ENCODE measurements around the gene SECISBP2L. TPM values are rescaled to one million over a fixed set of nuclear protein-coding genes. Genes with fewer than 3 reads are reported as not detected.

Gene SECISBP2L
- total and polyA plus RNA-seq, 4 experiments from 2014 or later: 9.1 to 72.9 (median 43.3) TPM

DNA sequence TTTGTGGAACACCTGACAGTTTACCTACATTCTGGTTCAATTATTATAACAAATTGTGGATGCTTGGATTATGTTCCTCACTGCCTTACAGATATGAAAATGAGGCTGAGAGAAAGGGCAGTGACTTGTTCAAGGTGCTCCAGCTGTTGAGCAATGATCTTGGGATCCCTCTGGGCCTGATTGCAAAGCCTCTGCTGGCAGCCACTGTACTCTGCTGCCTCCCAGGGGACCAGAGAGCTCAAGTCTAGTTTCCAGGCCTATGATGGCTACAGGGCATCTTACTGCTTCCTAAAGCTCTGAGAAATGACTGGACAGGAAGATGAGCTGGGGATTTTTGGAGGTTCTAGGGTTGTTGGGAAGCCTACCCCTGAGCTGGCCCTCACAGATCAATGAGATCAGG is 80.3 kb downstream of the SECISBP2L start:
- peaks cover 12% of the 10 kb centered on the region for H3K27me3 ChIP-seq (ENCODE audit: insufficient read depth, low read length)
- H3K27ac ChIP-seq (ENCODE audit: low read depth, low read length): no peak overlapping the region
- no peaks in the 10 kb centered on the region for H3K9me3 ChIP-seq (ENCODE audit: control insufficient read depth in 1 of 2, low read length in 2 of 2)
- Mint-ChIP-seq H3K36me3 (no peaks in the 10 kb centered on the region), H3K4me3 (no peak overlapping the region), H3K27me3 (peaks cover 20 to 36% of the 10 kb centered on the region in 2 donors), H3K4me1 (peaks cover 17 to 26% (median 22%) of the 10 kb centered on the region in 4 donors), H3K27ac (no peak overlapping the region), H3K9me3 (peaks cover 0 to 2% (median 0%) of the 10 kb centered on the region in 8 donors)
- intact Hi-C loops (cut with micrococcal nuclease): no loop called here
- ChIA-PET CTCF (ENCODE audit: partially characterized antibody) (interaction anchor here (0.9 to 6.0 kb wide), 2 partner anchors 10 to 88 kb away, joined by 3 to 68 read pairs; no protein-coding TSS in a partner anchor), POLR2A (ENCODE audit: partially characterized antibody) (interaction anchor here (1.6 kb wide), 1 partner anchor 88 kb away, joined by 8 read pairs; the partner anchor contains the start of gene EID1)
- peaks cover 24% of the 10 kb centered on the region for H3K4me1 ChIP-seq (ENCODE audit: insufficient read depth, low read length)
- H3K36me3 ChIP-seq (ENCODE audit: insufficient read depth, low read length): no peaks in the 10 kb centered on the region
- no peak overlapping the region for H3K4me3 ChIP-seq (ENCODE audit: low read length in 2 of 2)
- DNase-seq: no peak

DNA sequence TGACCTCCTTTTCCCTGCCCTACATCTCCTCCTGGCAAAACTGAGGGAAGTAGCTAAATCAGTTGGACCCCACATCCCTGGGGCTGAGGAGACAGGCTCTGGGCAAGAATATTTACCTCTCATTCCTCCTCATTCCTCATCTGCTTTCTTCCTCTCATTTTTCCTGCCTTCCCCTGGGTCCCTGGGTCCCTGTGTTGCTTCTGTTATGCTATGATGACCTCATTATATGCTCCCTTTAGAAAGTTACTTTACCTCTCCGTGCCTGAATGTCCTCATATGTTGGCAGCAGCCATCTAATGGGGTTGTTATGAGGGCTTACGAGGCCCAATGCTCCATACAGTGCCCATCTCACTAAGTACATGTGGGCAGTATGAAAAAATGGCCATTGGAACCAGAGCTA is 81.3 kb downstream of the SECISBP2L start:
- peaks cover 17 to 26% (median 22%) of the 10 kb centered on the region in 4 donors for H3K4me1 Mint-ChIP-seq
- ChIA-PET CTCF (ENCODE audit: partially characterized antibody) (interaction anchor here (1.3 to 6.0 kb wide), 2 partner anchors 10 to 11 kb away, joined by 3 to 68 read pairs; no protein-coding TSS in a partner anchor), POLR2A (ENCODE audit: partially characterized antibody) (interaction anchor here (1.6 to 1.7 kb wide), 2 partner anchors 11 to 87 kb away, joined by 5 to 8 read pairs; partner anchors contain the start of gene EID1)
- H3K4me1 ChIP-seq (ENCODE audit: insufficient read depth, low read length): peaks cover 24% of the 10 kb centered on the region
- H3K27ac Mint-ChIP-seq: no peak overlapping the region
- H3K36me3 ChIP-seq (ENCODE audit: insufficient read depth, low read length): no peaks in the 10 kb centered on the region
- H3K36me3 Mint-ChIP-seq: no peaks in the 10 kb centered on the region
- H3K9me3 Mint-ChIP-seq: peaks cover 0 to 2% (median 0%) of the 10 kb centered on the region in 8 donors
- H3K9me3 ChIP-seq (ENCODE audit: control insufficient read depth in 1 of 2, low read length in 2 of 2): no peaks in the 10 kb centered on the region
- peak overlapping the region in 5 of 8 donors; percentile 7 to 86 (median 26) for H3K4me3 Mint-ChIP-seq
- no peak overlapping the region for H3K4me3 ChIP-seq (ENCODE audit: low read length in 2 of 2)
- peaks cover 22 to 36% of the 10 kb centered on the region in 2 donors for H3K27me3 Mint-ChIP-seq
- H3K27ac ChIP-seq (ENCODE audit: low read depth, low read length): no peak overlapping the region
- H3K27me3 ChIP-seq (ENCODE audit: insufficient read depth, low read length): peaks cover 12% of the 10 kb centered on the region
- intact Hi-C loops (cut with micrococcal nuclease): no loop called here
- DNase-seq: no peak

DNA sequence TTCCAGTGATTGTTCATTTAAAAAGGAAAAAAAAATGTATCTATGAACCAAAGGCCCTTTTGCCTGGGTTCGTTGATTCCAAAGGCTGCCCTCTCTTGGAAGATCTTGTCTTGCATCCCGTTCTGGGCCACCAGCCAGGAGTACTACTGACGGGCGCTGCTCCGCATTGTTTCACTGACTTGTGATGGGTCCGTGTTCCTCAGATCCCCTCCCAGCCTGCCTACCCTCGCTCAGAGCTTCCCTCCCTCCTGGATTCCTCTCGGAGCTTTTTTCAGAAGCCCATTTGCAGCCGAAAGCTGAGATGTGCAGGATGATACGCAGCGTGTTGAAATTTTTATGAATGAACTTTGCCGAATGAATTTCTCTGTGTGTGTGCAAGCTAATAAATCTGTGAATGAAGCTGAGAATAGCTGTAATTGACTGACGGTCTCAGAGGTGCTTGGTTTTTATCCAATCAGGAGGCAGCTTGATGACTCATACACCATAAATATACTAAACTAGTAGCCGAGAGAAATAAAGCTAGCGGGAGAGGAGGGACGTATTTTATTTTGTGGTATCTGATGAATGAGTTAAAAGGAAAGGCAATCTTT is 82.6 kb downstream of the SECISBP2L start, which contains the start of gene SHC4:
Gene SHC4, minus strand, starts transcription at position 396 of the 590 bp plus-strand sequence. CDS start 904 bp downstream, outside the sequence.
- H3K36me3 Mint-ChIP-seq: no peaks in the 10 kb centered on the region
- H3K36me3 ChIP-seq (ENCODE audit: insufficient read depth, low read length): no peaks in the 10 kb centered on the region
- H3K27me3 Mint-ChIP-seq: peaks cover 22 to 30% of the 10 kb centered on the region in 2 donors
- peak within 1 kb of the TSS in 1 of 7 donors; percentile 19 for H3K27ac Mint-ChIP-seq
- no peaks in the 10 kb centered on the region for H3K9me3 ChIP-seq (ENCODE audit: control insufficient read depth in 1 of 2, low read length in 2 of 2)
- peaks cover 24% of the 10 kb centered on the region for H3K4me1 ChIP-seq (ENCODE audit: insufficient read depth, low read length)
- peaks cover 0 to 2% (median 0%) of the 10 kb centered on the region in 8 donors for H3K9me3 Mint-ChIP-seq
- DNase-seq: peak; percentile 21 to 42 (median 29)
- peak within 1 kb of the TSS; percentile 32 to 52 for H3K4me3 ChIP-seq (ENCODE audit: low read length in 2 of 2)
- peaks cover 12% of the 10 kb centered on the region for H3K27me3 ChIP-seq (ENCODE audit: insufficient read depth, low read length)
- POLR2A ChIA-PET (ENCODE audit: partially characterized antibody): interaction anchor here (1.7 to 1.9 kb wide), 2 partner anchors 12 to 86 kb away, joined by 5 to 6 read pairs; partner anchors contain the start of gene EID1
- peak within 1 kb of the TSS; percentile 78 to 89 (median 82) for H3K4me3 Mint-ChIP-seq
- intact Hi-C loops (cut with micrococcal nuclease): no loop called here
- CTCF ChIA-PET (ENCODE audit: partially characterized antibody): interaction anchor here (1.0 to 6.0 kb wide), 3 partner anchors 9 to 102 kb away, joined by 3 to 68 read pairs (median 4); no protein-coding TSS in a partner anchor
- H3K4me1 Mint-ChIP-seq: peaks cover 17 to 26% (median 22%) of the 10 kb centered on the region in 4 donors
- no peak within 1 kb of the TSS for H3K27ac ChIP-seq (ENCODE audit: low read depth, low read length)

DNA sequence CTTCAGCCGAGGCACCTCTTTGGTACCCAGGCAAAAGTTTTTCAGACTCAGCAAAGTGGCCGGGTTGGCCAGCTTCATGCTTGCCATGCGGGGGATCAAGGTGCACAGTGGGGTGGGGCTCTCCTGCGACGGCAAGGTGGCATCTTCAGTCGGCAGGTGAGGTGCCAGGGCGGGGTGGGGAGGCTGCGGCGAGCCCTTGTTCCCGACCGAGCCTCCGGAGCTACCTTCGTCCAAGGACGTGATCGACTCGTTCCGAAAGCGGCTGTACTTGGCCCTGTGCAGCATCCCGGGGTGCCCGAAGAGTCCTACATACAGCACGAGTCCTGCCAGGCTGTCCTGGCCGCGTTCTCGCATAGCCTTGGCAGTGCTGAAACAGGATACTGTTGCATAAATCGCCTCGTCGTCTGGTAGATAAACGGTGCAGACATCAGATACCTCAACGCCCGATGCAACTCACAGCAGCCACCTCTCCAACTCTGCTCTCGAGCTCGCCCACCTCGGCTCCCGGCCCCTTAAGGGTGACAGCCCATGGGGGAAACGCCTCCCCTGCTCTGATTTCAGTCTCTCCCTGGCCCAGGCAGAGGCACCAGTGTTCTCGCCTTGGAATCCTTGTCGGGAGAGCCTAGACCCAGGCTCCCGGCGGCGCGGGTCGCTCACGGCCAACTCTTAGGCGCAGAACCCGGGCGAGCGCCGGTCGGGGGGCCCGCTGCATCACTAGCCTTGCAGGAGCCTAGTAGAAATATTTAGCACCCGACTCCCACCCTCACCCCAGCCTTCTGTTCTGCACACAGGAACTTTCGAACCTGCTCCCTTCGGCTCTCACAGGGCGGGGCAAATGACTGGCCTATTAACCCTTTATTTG is 83.4 kb downstream of the SECISBP2L start:
- peak overlapping the region; percentile 78 to 89 (median 82) for H3K4me3 Mint-ChIP-seq
- no peak overlapping the region for H3K27ac Mint-ChIP-seq
- H3K4me1 Mint-ChIP-seq: peaks cover 17 to 26% (median 22%) of the 10 kb centered on the region in 4 donors
- no peaks in the 10 kb centered on the region for H3K9me3 ChIP-seq (ENCODE audit: control insufficient read depth in 1 of 2, low read length in 2 of 2)
- H3K9me3 Mint-ChIP-seq: peaks cover 0 to 2% (median 0%) of the 10 kb centered on the region in 8 donors
- peak in 2 of 5 donors; percentile 6 to 10 for DNase-seq
- no peaks in the 10 kb centered on the region for H3K36me3 ChIP-seq (ENCODE audit: insufficient read depth, low read length)
- peak overlapping the region; percentile 32 to 52 for H3K4me3 ChIP-seq (ENCODE audit: low read length in 2 of 2)
- ChIA-PET CTCF (ENCODE audit: partially characterized antibody) (interaction anchor here (1.0 to 6.0 kb wide), 2 partner anchors 13 to 101 kb away, joined by 4 to 68 read pairs; no protein-coding TSS in a partner anchor), POLR2A (ENCODE audit: partially characterized antibody) (interaction anchor here (1.9 kb wide), 1 partner anchor 85 kb away, joined by 6 read pairs; the partner anchor contains the start of gene EID1)
- H3K27me3 ChIP-seq (ENCODE audit: insufficient read depth, low read length): peaks cover 12% of the 10 kb centered on the region
- no peak overlapping the region for H3K27ac ChIP-seq (ENCODE audit: low read depth, low read length)
- H3K4me1 ChIP-seq (ENCODE audit: insufficient read depth, low read length): peaks cover 24% of the 10 kb centered on the region
- H3K27me3 Mint-ChIP-seq: peaks cover 21 to 30% of the 10 kb centered on the region in 2 donors
- no peaks in the 10 kb centered on the region for H3K36me3 Mint-ChIP-seq
- intact Hi-C loops (cut with micrococcal nuclease): no loop called here

DNA sequence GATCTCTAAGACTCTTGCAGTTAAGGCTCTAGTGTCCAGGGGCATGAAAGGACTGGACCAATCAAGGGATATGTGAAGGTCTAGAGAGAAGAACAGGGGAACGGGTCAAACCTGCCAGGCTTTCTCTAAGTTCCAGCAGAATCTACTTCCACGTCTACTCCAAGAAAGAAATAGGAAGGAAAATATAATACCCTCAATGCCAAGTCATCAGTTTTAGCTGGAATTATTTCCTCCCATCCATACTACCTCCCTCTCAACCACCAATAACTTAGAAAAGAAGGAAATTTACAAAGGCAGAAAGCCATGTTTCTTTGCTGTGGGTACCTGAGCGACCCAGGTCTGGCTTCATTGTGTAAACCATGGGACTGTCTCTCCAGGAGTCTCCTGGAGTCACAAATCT is 90.3 kb downstream of the SECISBP2L start:
- Mint-ChIP-seq H3K27ac (no peak overlapping the region), H3K4me3 (no peak overlapping the region), H3K9me3 (peaks cover 0 to 6% (median 0%) of the 10 kb centered on the region in 8 donors), H3K36me3 (no peaks in the 10 kb centered on the region), H3K4me1 (no peaks in the 10 kb centered on the region), H3K27me3 (peaks cover 4 to 8% of the 10 kb centered on the region in 2 donors)
- no peak for DNase-seq
- no peaks in the 10 kb centered on the region for H3K4me1 ChIP-seq (ENCODE audit: insufficient read depth, low read length)
- intact Hi-C loops (cut with micrococcal nuclease): no loop called here
- no peaks in the 10 kb centered on the region for H3K36me3 ChIP-seq (ENCODE audit: insufficient read depth, low read length)
- ChIA-PET CTCF (ENCODE audit: partially characterized antibody) (interaction anchor here (1.1 to 1.5 kb wide), 2 partner anchors 20 kb away, joined by 3 to 4 read pairs; no protein-coding TSS in a partner anchor), POLR2A (ENCODE audit: partially characterized antibody) (no interaction called here)
- H3K9me3 ChIP-seq (ENCODE audit: control insufficient read depth in 1 of 2, low read length in 2 of 2): no peaks in the 10 kb centered on the region
- no peaks in the 10 kb centered on the region for H3K27me3 ChIP-seq (ENCODE audit: insufficient read depth, low read length)
- no peak overlapping the region for H3K4me3 ChIP-seq (ENCODE audit: low read length in 2 of 2)
- H3K27ac ChIP-seq (ENCODE audit: low read depth, low read length): no peak overlapping the region

DNA sequence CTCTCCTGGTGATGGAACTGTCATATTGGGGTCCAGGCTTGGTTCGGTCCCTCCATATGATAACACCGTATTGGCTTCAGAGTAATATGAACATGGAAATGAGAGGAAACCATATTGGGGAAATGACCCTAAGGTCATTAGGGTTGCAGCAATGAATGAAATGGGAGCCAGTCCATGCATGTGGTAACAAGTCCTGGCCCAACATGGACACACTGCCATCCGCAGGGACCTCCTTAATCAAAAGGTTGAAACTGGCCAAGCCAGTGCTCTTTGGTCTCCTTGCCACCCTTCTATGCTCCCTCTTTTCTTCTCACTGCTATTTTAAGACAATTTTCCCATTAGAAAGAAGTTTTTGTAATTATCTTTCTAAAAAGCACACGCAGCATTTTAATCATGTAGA is 90.9 kb downstream of the SECISBP2L start:
- Histone ChIP-seq H3K9me3 (ENCODE audit: control insufficient read depth in 1 of 2, low read length in 2 of 2) (no peaks in the 10 kb centered on the region), H3K4me1 (ENCODE audit: insufficient read depth, low read length) (no peaks in the 10 kb centered on the region), H3K27me3 (ENCODE audit: insufficient read depth, low read length) (no peaks in the 10 kb centered on the region), H3K4me3 (ENCODE audit: low read length in 2 of 2) (no peak overlapping the region), H3K36me3 (ENCODE audit: insufficient read depth, low read length) (no peaks in the 10 kb centered on the region), H3K27ac (ENCODE audit: low read depth, low read length) (no peak overlapping the region)
- Mint-ChIP-seq H3K27me3 (peaks cover 2 to 9% of the 10 kb centered on the region in 2 donors), H3K27ac (no peak overlapping the region), H3K4me1 (no peaks in the 10 kb centered on the region), H3K9me3 (peaks cover 0 to 6% (median 0%) of the 10 kb centered on the region in 8 donors), H3K4me3 (no peak overlapping the region), H3K36me3 (no peaks in the 10 kb centered on the region)
- DNase-seq: no peak
- intact Hi-C loops (cut with micrococcal nuclease): no loop called here
- CTCF ChIA-PET (ENCODE audit: partially characterized antibody): interaction anchor here (1.4 to 1.5 kb wide), 2 partner anchors 9 to 21 kb away, joined by 3 to 4 read pairs; no protein-coding TSS in a partner anchor
- POLR2A ChIA-PET (ENCODE audit: partially characterized antibody): no interaction called here
